ENCODE results near the gene NUB1. TPM values are rescaled to one million over a fixed set of nuclear protein-coding genes. Genes with fewer than 3 reads are reported as not detected.
A peak's percentile ranks its signal among the peaks of the same experiment; 100 is the strongest.

Gene NUB1, protein sequence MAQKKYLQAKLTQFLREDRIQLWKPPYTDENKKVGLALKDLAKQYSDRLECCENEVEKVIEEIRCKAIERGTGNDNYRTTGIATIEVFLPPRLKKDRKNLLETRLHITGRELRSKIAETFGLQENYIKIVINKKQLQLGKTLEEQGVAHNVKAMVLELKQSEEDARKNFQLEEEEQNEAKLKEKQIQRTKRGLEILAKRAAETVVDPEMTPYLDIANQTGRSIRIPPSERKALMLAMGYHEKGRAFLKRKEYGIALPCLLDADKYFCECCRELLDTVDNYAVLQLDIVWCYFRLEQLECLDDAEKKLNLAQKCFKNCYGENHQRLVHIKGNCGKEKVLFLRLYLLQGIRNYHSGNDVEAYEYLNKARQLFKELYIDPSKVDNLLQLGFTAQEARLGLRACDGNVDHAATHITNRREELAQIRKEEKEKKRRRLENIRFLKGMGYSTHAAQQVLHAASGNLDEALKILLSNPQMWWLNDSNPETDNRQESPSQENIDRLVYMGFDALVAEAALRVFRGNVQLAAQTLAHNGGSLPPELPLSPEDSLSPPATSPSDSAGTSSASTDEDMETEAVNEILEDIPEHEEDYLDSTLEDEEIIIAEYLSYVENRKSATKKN
- total RNA-seq (ENCODE audit: unreplicated experiment) = 41.5 TPM
- long read RNA-seq, partial matches to known transcripts = 1 of 10 reads
- long read RNA-seq, other reads (novel, unspliced or antisense) = 3 of 10 reads

DNA sequence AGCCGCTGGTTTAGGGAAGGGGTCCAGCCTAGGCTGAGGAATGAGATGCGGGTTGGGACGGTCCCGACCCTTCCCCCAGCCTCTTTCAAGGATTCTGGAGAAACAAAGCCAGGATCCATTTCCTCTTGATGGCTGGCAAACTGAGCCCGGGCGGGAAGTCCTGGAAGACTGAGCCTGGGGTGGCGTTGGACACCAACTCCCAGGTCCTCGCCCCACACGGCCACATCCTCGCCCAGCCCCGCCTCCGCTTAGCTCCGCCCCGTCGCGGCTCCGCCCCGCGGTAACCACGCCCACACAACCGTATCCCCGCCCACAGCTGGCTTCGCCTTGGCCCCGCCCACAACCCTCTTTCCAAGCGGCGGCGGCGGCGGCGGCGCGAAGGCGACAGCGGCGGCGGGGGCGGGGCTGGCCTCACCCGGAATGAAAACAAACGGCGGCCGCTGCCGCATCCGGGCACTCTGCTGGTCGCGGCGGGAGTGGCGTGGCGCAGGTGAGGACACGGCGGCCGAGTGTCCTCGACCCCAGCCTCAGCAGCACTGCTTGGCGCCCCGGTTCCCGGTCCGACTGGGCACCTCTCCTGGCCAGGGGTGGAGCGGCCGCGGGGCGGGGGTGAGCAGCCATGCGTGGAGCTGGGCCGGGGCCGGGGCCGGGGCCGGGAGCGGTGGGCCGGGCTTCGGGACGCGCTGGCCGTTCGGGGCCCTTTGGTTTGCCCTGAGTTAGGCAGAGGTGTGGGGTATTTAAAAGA lies at the start of gene NUB1:
NUB1 (plus strand) TSS at position 456 of the 745 bp plus-strand sequence. CDS start 3,538 bp downstream, outside the sequence.
- Mint-ChIP-seq H3K27me3 (ENCODE audit: unreplicated experiment) (no peaks in the 10 kb centered on the region), H3K36me3 (ENCODE audit: low read depth, unreplicated experiment) (peaks cover 9% of the 10 kb centered on the region), H3K4me3 (ENCODE audit: unreplicated experiment) (peak within 1 kb of the TSS; percentile 89), H3K9me3 (ENCODE audit: unreplicated experiment) (no peaks in the 10 kb centered on the region), H3K4me1 (ENCODE audit: unreplicated experiment) (peaks cover 3% of the 10 kb centered on the region), H3K27ac (ENCODE audit: unreplicated experiment) (peak within 1 kb of the TSS; percentile 64)
- DNase-seq (ENCODE audit: low spot score) = peak; percentile 97
- TF ChIP-seq, protein P1, sequence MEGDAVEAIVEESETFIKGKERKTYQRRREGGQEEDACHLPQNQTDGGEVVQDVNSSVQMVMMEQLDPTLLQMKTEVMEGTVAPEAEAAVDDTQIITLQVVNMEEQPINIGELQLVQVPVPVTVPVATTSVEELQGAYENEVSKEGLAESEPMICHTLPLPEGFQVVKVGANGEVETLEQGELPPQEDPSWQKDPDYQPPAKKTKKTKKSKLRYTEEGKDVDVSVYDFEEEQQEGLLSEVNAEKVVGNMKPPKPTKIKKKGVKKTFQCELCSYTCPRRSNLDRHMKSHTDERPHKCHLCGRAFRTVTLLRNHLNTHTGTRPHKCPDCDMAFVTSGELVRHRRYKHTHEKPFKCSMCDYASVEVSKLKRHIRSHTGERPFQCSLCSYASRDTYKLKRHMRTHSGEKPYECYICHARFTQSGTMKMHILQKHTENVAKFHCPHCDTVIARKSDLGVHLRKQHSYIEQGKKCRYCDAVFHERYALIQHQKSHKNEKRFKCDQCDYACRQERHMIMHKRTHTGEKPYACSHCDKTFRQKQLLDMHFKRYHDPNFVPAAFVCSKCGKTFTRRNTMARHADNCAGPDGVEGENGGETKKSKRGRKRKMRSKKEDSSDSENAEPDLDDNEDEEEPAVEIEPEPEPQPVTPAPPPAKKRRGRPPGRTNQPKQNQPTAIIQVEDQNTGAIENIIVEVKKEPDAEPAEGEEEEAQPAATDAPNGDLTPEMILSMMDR (IDR thresholded peaks at IDR 0.05; ENCODE audit: unreplicated experiment) = no peak

DNA sequence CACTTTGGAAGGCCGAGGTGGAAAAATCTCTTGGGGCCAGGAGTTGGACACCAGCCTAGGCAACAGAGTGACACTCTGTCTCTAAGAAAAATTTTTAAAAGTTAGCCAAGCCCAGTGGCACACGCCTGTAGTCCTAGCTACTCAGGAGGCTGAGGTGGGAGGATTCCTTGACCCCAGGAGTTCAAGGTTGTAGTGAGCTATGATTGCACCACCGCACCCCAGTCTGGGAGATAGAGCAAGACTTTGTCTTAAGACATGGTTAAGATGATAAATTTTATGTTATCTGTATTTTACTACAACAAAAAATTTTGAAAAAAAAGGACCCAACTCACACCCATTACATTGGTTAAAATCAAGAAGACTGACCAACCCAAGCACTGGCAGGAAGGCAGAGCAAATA lies 48.8 kb upstream of the NUB1 start:
- no peak overlapping the region for H3K27ac Mint-ChIP-seq (ENCODE audit: unreplicated experiment)
- no peaks in the 10 kb centered on the region for H3K4me1 Mint-ChIP-seq (ENCODE audit: unreplicated experiment)
- no peak for DNase-seq (ENCODE audit: low spot score)
- no peak overlapping the region for H3K4me3 Mint-ChIP-seq (ENCODE audit: unreplicated experiment)
- TF ChIP-seq, protein P1 (IDR thresholded peaks at IDR 0.05; ENCODE audit: unreplicated experiment) = no peak
- H3K27me3 Mint-ChIP-seq (ENCODE audit: unreplicated experiment) = peaks cover 2% of the 10 kb centered on the region
- peaks cover 3% of the 10 kb centered on the region for H3K36me3 Mint-ChIP-seq (ENCODE audit: low read depth, unreplicated experiment)
- H3K9me3 Mint-ChIP-seq (ENCODE audit: unreplicated experiment) = no peaks in the 10 kb centered on the region

DNA sequence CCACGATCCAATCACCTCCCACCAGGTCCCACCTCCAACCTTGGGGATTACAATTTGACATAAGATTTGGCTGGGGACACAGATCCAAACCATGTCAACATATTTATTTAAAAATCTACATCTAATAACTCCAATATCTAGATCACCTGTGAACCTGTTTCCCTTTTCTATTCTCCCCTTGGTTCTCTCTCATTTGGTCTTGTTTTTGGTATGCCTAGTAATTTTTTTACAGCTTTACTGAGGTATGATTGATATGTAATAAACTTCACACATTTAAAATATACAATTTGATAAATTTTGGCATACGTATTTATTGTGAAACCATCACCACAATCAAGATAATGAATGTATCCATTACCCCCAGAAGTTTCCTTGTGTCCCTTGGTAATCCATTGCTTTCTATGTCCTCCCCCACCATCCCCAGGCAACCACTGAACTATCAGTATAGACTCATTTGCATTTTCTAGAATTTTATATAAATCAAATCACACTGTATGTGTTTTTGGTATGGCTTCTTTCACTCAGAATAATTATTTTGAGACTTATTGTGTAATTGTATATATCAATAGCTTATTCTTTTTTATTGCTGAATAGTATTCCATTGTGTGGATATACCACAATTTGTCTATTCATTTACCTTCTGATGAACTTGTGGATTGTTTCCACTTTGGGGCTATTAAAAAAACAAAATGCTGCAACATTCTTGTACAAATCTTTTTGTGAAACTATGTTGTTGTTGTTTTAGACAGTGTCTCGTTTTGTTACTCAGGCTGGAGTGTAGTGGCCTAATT lies 45.2 kb upstream of the NUB1 start:
- Mint-ChIP-seq H3K4me3 (ENCODE audit: unreplicated experiment) (no peak overlapping the region), H3K4me1 (ENCODE audit: unreplicated experiment) (peaks cover 9% of the 10 kb centered on the region), H3K36me3 (ENCODE audit: low read depth, unreplicated experiment) (peaks cover 5% of the 10 kb centered on the region), H3K27ac (ENCODE audit: unreplicated experiment) (no peak overlapping the region), H3K9me3 (ENCODE audit: unreplicated experiment) (no peaks in the 10 kb centered on the region), H3K27me3 (ENCODE audit: unreplicated experiment) (peaks cover 3% of the 10 kb centered on the region)
- DNase-seq (ENCODE audit: low spot score) = no peak
- TF ChIP-seq, protein P1 (IDR thresholded peaks at IDR 0.05; ENCODE audit: unreplicated experiment) = no peak

DNA sequence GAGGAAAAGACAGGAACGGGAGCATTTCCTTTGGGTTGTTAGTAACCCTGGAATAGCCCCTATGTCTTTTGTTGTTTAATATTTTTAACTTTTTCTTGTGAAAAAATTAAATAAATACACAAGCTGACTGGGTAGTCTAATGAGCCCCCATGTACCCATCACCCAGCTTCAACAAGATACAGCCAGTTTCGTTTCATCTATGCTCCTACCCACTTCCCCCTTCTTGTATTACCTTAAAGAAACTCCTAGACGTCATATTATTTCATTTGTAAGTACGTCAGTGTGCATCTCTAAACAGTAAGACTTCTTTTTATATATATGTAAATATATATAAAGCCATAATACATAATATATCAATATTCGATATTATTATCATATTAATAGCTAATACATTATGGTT lies 42.8 kb upstream of the NUB1 start:
- no peak for DNase-seq (ENCODE audit: low spot score)
- Mint-ChIP-seq H3K4me3 (ENCODE audit: unreplicated experiment) (no peak overlapping the region), H3K4me1 (ENCODE audit: unreplicated experiment) (peaks cover 9% of the 10 kb centered on the region), H3K9me3 (ENCODE audit: unreplicated experiment) (no peaks in the 10 kb centered on the region), H3K36me3 (ENCODE audit: low read depth, unreplicated experiment) (peaks cover 5% of the 10 kb centered on the region), H3K27me3 (ENCODE audit: unreplicated experiment) (peaks cover 5% of the 10 kb centered on the region), H3K27ac (ENCODE audit: unreplicated experiment) (no peak overlapping the region)
- TF ChIP-seq, protein P1 (IDR thresholded peaks at IDR 0.05; ENCODE audit: unreplicated experiment) = no peak

All from endothelial cell (in vitro differentiated cells).